PC-9 (cell line): ENCODE measurements around the gene ISOC2. TPM values are rescaled to one million over a fixed set of nuclear protein-coding genes. Genes with fewer than 3 reads are reported as not detected.

ENCODE experiments used
- BruUV-seq: library from RNA; stranded (reverse); fragments of 400-500 nt; replicated peaks from 2 replicates; lab custom pipeline; 2021; lab: Mats Ljungman, UMichigan
- CTCF ChIA-PET: fragments of 300-600 bp; sonication (Branson Sonifier 250); formaldehyde crosslinking; loops from one replicate; lab custom pipeline; 2022; ENCODE audit warnings: antibody characterized with exemption; lab: Charles Lee
- POLR2A ChIA-PET: fragments of 300-600 bp; sonication (Branson Sonifier 250); formaldehyde crosslinking; loops from one replicate; lab custom pipeline; 2022; ENCODE audit warnings: antibody characterized with exemption; ENCODE audit not compliant: unreplicated experiment; lab: Charles Lee
- DNase-seq, 2 experiments: peaks; one replicate each; pipeline versions ENCODE4 v3.0.0 to v3.0.0-alpha.2; 2015 to 2022; ENCODE audit warnings: mixed read lengths in 1 of 2
- H2AFZ ChIP-seq: fragments of 200-600 bp; sonication (generic); 2 replicates; pipeline ENCODE4 v1.8.1; 2017; ENCODE audit warnings: antibody characterized with exemption
- H3F3A ChIP-seq: fragments of 200-600 bp; sonication (generic); 2 replicates; pipeline ENCODE4 v1.8.1; 2017; ENCODE audit warnings: antibody characterized with exemption, mild to moderate bottlenecking, low read depth; ENCODE audit not compliant: insufficient read depth
- H3K27ac ChIP-seq: fragments of 200-600 bp; sonication (generic); 2 replicates; pipeline ENCODE4 v1.6.1; 2016; ENCODE audit warnings: mixed run types
- H3K27me3 ChIP-seq: fragments of 200-600 bp; sonication (generic); 2 replicates; pipeline ENCODE4 v1.6.1; 2016; ENCODE audit warnings: low read depth, mixed run types; ENCODE audit not compliant: insufficient read depth
- H3K36me3 ChIP-seq: fragments of 200-600 bp; sonication (generic); 2 replicates; pipeline ENCODE4 v1.6.1; 2016; ENCODE audit warnings: low read depth, mixed run types
- H3K4me1 ChIP-seq: fragments of 200-600 bp; sonication (generic); replicated peaks from 2 replicates; pipeline ENCODE4 v1.6.1; 2016; ENCODE audit warnings: mixed run types; ENCODE audit not compliant: insufficient read depth
- H3K4me2 ChIP-seq: fragments of 200-600 bp; sonication (generic); 2 replicates; pipeline ENCODE4 v1.6.1; 2017; ENCODE audit warnings: mixed run types
- H3K4me3 ChIP-seq: fragments of 200-600 bp; sonication (generic); 2 replicates; pipeline ENCODE4 v1.6.1; 2016; ENCODE audit warnings: mixed run types
- H3K79me2 ChIP-seq: fragments of 200-600 bp; sonication (generic); 2 replicates; pipeline ENCODE4 v1.6.1; 2017; ENCODE audit warnings: low read depth, mixed run types
- H3K9me2 ChIP-seq: fragments of 200-600 bp; sonication (generic); 2 replicates; pipeline ENCODE4 v1.8.1; 2017; ENCODE audit warnings: mild to moderate bottlenecking; ENCODE audit not compliant: insufficient read depth
- H3K9me3 ChIP-seq: fragments of 200-600 bp; sonication (generic); 2 replicates; pipeline ENCODE4 v1.8.1; 2016; ENCODE audit warnings: low read depth; ENCODE audit not compliant: insufficient read depth
- H4K20me1 ChIP-seq: fragments of 200-600 bp; sonication (generic); 2 replicates; pipeline ENCODE4 v1.8.1; 2017; ENCODE audit not compliant: insufficient read depth
- CTCF ChIP-seq: fragments of 200-600 bp; sonication (generic); conservative IDR thresholded peaks from 2 replicates; pipeline ENCODE4 v1.6.1; 2017; ENCODE audit warnings: mixed run types, antibody characterized with exemption, mild to moderate bottlenecking, moderate library complexity
- EZH2 ChIP-seq: fragments of 200-600 bp; sonication (generic); IDR thresholded peaks from 2 replicates; pipeline ENCODE4 v1.8.0; 2017; ENCODE audit warnings: antibody characterized with exemption, low read depth
- intact Hi-C: fragments of 100-400 bp; cut with micrococcal nuclease; formaldehyde crosslinking; loops from one replicate; pipeline ENCODE4 v1.10.0; 2022; ENCODE audit not compliant: unreplicated experiment
- total RNA-seq: library from RNA; stranded (reverse); gene quantifications from 2 replicates; pipeline ENCODE4 v1.2.3, GENCODE V29; 2021

The ISOC2 gene
- total RNA-seq, 1 experiment from 2014 or later = 92.4 TPM

- H3K9me3 ChIP-seq = no peaks in the 10 kb centered on the region
- no peak for DNase-seq
- no peaks in the 10 kb centered on the region; the same call in 1 of the 2 replicates for H4K20me1 ChIP-seq
- ChIA-PET CTCF (no interaction called here), POLR2A (no interaction called here)
- no TSS peak for BruUV-seq
- H3K36me3 ChIP-seq = no peaks in the 10 kb centered on the region
- H3K27ac ChIP-seq = no peak overlapping the region
- no peaks in the 10 kb centered on the region for H3K79me2 ChIP-seq
- H3K4me3 ChIP-seq = no peak overlapping the region
- H3F3A ChIP-seq = peaks cover 18% of the 10 kb centered on the region
- no peaks in the 10 kb centered on the region for H3K4me1 ChIP-seq
- no peak overlapping the region for H3K4me2 ChIP-seq
- no peaks in the 10 kb centered on the region for H3K9me2 ChIP-seq
- H2AFZ ChIP-seq = no peak overlapping the region
- intact Hi-C loops = no loop called here
- peaks cover 52% of the 10 kb centered on the region for H3K27me3 ChIP-seq
- TF ChIP-seq EZH2 (no peak), CTCF (no peak)
Observed at GRCh38 chr19:55443824-55444480, 17.5 kb downstream of the ISOC2 start.

GRCh38 chr19:55443045-55443823, 18.2 kb downstream of the ISOC2 start, which contains the start of gene SHISA7:
Gene SHISA7, minus strand, starts transcription at chr19:55443300. Its CDS starts 437 bp downstream, at chr19:55442863.
- peaks cover 18% of the 10 kb centered on the region for H3F3A ChIP-seq
- no peak within 1 kb of the TSS for H3K4me2 ChIP-seq
- no peaks in the 10 kb centered on the region for H3K4me1 ChIP-seq
- H3K9me3 ChIP-seq = no peaks in the 10 kb centered on the region
- H3K27me3 ChIP-seq = peaks cover 52% of the 10 kb centered on the region
- CTCF ChIA-PET = no interaction called here
- no peaks in the 10 kb centered on the region for H3K9me2 ChIP-seq
- no peaks in the 10 kb centered on the region for H3K79me2 ChIP-seq
- no peak within 1 kb of the TSS for H2AFZ ChIP-seq
- H4K20me1 ChIP-seq = no peaks in the 10 kb centered on the region; the same call in 1 of the 2 replicates
- H3K27ac ChIP-seq = no peak within 1 kb of the TSS
- TF ChIP-seq CTCF (no peak), EZH2 (no peak)
- DNase-seq = no peak
- POLR2A ChIA-PET = no interaction called here
- no peak within 1 kb of the TSS for H3K4me3 ChIP-seq
- intact Hi-C loops = no loop called here
- no TSS peak for BruUV-seq
- no peaks in the 10 kb centered on the region for H3K36me3 ChIP-seq

- no peaks in the 10 kb centered on the region for H3K79me2 ChIP-seq
- BruUV-seq = no TSS peak
- H3K4me1 ChIP-seq = no peaks in the 10 kb centered on the region
- ChIA-PET POLR2A (no interaction called here), CTCF (no interaction called here)
- H3F3A ChIP-seq = peaks cover 16% of the 10 kb centered on the region
- no peak overlapping the region for H3K4me2 ChIP-seq
- H3K27me3 ChIP-seq = peaks cover 52% of the 10 kb centered on the region
- DNase-seq = no peak
- no peaks in the 10 kb centered on the region; the same call in 1 of the 2 replicates for H4K20me1 ChIP-seq
- intact Hi-C loops = no loop called here
- TF ChIP-seq CTCF (no peak), EZH2 (no peak)
- no peak overlapping the region for H3K27ac ChIP-seq
- no peaks in the 10 kb centered on the region for H3K9me2 ChIP-seq
- no peaks in the 10 kb centered on the region for H3K9me3 ChIP-seq
- no peaks in the 10 kb centered on the region for H3K36me3 ChIP-seq
- H2AFZ ChIP-seq = no peak overlapping the region
- no peak overlapping the region for H3K4me3 ChIP-seq
Observed at GRCh38 chr19:55442372-55442961, 19.0 kb downstream of the ISOC2 start.
